ENCODE data around the gene RBM20. TPM values are rescaled to one million over a fixed set of nuclear protein-coding genes. Genes with fewer than 3 reads are reported as not detected.
"Not testable (repeated sequence)": the region's sequence is repeated elsewhere in the genome, so short reads cannot be mapped to it uniquely, and the experiment has no call there.

RBM20 gene
- total RNA-seq, 1 experiment from 2014 or later: 0.11 TPM

DNA sequence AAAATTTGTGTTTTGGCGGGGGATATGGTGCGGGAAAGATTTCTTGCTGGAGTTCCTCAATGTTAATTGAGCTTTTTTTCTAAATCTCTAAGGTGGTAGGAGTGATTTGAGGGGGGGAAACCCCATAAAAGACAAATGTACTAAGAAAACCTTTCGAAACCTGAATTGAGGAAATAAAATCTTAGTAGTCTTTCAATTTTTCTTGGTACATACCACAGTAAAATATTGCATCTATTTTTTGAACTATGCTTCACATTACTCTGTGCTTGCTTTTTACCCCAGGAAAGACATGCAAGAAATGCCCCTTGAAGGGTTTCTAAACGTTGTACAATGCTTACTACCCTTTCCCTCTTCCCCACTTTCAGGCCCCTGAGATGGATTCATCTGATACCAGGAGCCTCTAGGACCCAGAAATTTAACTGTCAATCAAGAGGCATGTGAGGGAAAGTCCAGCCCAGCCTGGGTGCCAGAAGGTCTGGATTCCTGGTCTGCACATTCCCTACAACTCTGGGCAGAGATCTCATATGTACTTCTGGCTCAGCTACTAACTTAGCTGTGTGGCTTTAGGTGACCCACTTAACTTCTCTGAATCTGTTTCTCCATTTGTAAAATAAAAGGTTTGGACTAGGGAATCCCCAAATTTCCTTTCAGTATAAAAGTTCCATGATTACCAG is 221.8 kb downstream of the RBM20 start:
- H3K9me3 ChIP-seq (ENCODE audit: insufficient read depth, low read depth): no peaks in the 10 kb centered on the region
- ChIA-PET CTCF (no interaction called here), POLR2A (ENCODE audit: unreplicated experiment) (interaction anchor here (0.7 kb wide), 1 partner anchor 53 kb away, joined by 6 read pairs; no protein-coding TSS in a partner anchor)
- H2AFZ ChIP-seq: no peak overlapping the region
- TF ChIP-seq EZH2 (IDR thresholded peaks at IDR 0.05; ENCODE audit: low read depth): no peak
- TF ChIP-seq, protein P1, sequence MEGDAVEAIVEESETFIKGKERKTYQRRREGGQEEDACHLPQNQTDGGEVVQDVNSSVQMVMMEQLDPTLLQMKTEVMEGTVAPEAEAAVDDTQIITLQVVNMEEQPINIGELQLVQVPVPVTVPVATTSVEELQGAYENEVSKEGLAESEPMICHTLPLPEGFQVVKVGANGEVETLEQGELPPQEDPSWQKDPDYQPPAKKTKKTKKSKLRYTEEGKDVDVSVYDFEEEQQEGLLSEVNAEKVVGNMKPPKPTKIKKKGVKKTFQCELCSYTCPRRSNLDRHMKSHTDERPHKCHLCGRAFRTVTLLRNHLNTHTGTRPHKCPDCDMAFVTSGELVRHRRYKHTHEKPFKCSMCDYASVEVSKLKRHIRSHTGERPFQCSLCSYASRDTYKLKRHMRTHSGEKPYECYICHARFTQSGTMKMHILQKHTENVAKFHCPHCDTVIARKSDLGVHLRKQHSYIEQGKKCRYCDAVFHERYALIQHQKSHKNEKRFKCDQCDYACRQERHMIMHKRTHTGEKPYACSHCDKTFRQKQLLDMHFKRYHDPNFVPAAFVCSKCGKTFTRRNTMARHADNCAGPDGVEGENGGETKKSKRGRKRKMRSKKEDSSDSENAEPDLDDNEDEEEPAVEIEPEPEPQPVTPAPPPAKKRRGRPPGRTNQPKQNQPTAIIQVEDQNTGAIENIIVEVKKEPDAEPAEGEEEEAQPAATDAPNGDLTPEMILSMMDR (conservative IDR thresholded peaks at IDR 0.05): no peak
- no peaks in the 10 kb centered on the region for H3K9me2 ChIP-seq (ENCODE audit: insufficient read depth)
- no peak for DNase-seq
- H3K36me3 ChIP-seq (ENCODE audit: low read depth): no peaks in the 10 kb centered on the region
- intact Hi-C loops (cut with micrococcal nuclease; ENCODE audit: unreplicated experiment): no loop called here
- peaks cover 21% of the 10 kb centered on the region for H3K4me1 ChIP-seq (replicated peaks; ENCODE audit: insufficient read depth)
- H3K79me2 ChIP-seq (ENCODE audit: low read depth): no peaks in the 10 kb centered on the region
- H3K27me3 ChIP-seq (ENCODE audit: insufficient read depth, low read depth): no peaks in the 10 kb centered on the region
- H4K20me1 ChIP-seq (ENCODE audit: insufficient read depth): no peaks in the 10 kb centered on the region
- peaks cover 11% of the 10 kb centered on the region; the same call in 1 of the 2 replicates for H3F3A ChIP-seq (ENCODE audit: insufficient read depth, low read depth)
- H3K27ac ChIP-seq: peak overlapping the region; percentile 65
- BruUV-seq (replicated peaks): no TSS peak
- no peak overlapping the region for H3K4me3 ChIP-seq
- H3K4me2 ChIP-seq: peak overlapping the region; percentile 66

DNA sequence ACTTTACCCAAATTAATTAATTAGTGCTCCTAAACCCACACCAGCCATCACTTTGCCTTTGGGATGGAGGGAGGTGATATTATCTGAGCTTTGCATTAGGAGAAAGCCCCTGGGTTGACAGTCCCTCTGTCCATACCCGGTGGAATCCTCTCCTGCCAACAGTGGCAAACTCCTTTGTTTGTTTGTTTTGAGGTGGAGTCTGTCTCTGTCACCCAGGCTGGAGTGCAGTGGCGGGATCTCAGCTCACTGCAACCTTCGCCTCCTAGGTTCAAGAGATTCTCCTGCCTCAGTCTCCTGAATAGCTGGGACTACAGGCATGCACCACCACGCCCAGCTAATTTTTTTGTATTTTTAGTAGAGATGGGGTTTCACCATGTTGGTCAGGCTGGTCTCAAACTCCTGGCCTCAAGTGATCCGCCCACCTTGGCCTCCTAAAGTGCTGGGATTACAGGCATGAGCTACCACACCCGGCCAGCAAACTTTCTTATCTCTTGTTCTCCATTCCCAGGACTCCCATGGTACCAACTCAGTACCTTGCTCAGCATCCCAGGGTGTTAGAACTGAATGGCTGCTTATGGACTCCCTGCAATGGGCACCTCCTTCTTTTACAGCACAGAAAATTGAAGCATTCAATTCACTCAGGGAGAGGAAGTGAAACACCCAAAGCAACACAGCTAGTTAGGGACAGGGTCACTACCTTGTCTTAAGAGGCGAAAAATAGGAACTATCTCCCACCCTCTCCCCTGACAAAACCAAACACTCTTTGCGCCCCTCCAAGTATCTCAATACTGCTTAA is 223.1 kb downstream of the RBM20 start:
- DNase-seq; H3K27ac ChIP-seq; CTCF ChIA-PET; H3K4me2 ChIP-seq; H3K9me3 ChIP-seq (ENCODE audit: insufficient read depth, low read depth); H3K4me3 ChIP-seq; H2AFZ ChIP-seq; H3K79me2 ChIP-seq (ENCODE audit: low read depth); H3K36me3 ChIP-seq (ENCODE audit: low read depth); H3K27me3 ChIP-seq (ENCODE audit: insufficient read depth, low read depth); BruUV-seq (replicated peaks); H3K9me2 ChIP-seq (ENCODE audit: insufficient read depth); intact Hi-C loops (cut with micrococcal nuclease; ENCODE audit: unreplicated experiment); H4K20me1 ChIP-seq (ENCODE audit: insufficient read depth); POLR2A ChIA-PET (ENCODE audit: unreplicated experiment): not testable (repeated sequence)
- H3F3A ChIP-seq (ENCODE audit: insufficient read depth, low read depth): peaks cover 11% of the 10 kb centered on the region; the same call in 1 of the 2 replicates
- peaks cover 25% of the 10 kb centered on the region for H3K4me1 ChIP-seq (replicated peaks; ENCODE audit: insufficient read depth)

DNA sequence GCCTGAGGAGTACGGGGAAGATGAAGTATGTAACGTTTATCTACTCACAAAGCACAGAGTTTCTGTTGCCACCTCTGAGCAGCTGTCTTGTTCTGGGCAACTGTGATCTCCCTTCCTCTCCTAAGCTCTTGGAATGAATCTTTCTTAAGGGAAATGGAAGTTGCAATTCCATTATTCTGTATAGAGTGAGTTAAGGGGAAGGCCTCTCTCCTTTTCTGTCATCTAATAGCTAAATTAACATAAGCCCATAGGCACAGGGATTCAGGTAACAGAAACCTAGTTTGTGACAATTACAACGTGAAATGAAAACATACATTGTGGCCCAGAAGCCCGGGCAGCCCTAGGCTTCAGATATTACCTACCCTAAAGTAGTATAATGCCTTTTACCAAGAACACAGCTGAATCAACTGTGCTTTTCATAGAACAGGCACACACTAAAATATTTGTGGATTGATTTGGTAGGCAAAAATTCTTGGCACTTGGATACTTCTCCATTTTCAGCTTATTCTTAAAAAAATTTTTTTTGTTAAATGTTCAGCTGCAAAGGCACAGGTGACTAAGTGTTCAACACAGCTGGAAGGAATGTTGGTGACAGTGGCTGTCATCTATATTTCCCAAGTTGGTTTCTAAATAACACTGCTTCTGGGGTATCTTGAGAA is 223.8 kb downstream of the RBM20 start:
- H3K79me2 ChIP-seq (ENCODE audit: low read depth): peaks cover 2% of the 10 kb centered on the region
- H2AFZ ChIP-seq: no peak overlapping the region
- no peaks in the 10 kb centered on the region for H4K20me1 ChIP-seq (ENCODE audit: insufficient read depth)
- H3K4me3 ChIP-seq: no peak overlapping the region
- peaks cover 25% of the 10 kb centered on the region for H3K4me1 ChIP-seq (replicated peaks; ENCODE audit: insufficient read depth)
- peaks cover 11% of the 10 kb centered on the region; the same call in 1 of the 2 replicates for H3F3A ChIP-seq (ENCODE audit: insufficient read depth, low read depth)
- H3K4me2 ChIP-seq: no peak overlapping the region
- CTCF ChIA-PET: no interaction called here
- POLR2A ChIA-PET (ENCODE audit: unreplicated experiment): no interaction called here
- H3K9me2 ChIP-seq (ENCODE audit: insufficient read depth): no peaks in the 10 kb centered on the region
- no peak for DNase-seq
- no peaks in the 10 kb centered on the region for H3K36me3 ChIP-seq (ENCODE audit: low read depth)
- no peak for TF ChIP-seq EZH2 (IDR thresholded peaks at IDR 0.05; ENCODE audit: low read depth)
- no peaks in the 10 kb centered on the region for H3K27me3 ChIP-seq (ENCODE audit: insufficient read depth, low read depth)
- no peak overlapping the region for H3K27ac ChIP-seq
- intact Hi-C loops (cut with micrococcal nuclease; ENCODE audit: unreplicated experiment): no loop called here
- H3K9me3 ChIP-seq (ENCODE audit: insufficient read depth, low read depth): no peaks in the 10 kb centered on the region
- BruUV-seq (replicated peaks): no TSS peak

DNA sequence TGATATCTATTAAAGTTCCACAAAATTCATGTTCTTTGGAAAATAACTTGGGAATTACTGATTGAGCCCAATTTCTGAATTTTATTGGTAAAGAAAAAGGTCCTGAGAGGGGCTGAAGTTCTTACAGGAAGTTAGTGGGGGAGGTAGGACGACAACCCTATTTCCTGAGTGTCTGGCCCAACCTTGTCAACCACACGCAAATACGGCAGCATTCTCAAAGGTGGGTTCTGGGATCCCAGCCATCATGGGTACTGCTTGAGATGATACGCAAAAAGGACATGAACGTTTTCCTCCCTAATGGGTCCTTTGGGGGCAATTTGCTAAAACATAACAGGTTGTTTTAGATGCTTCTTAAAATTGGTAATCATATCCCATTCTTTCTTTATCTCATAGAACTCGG is 224.8 kb downstream of the RBM20 start:
- POLR2A ChIA-PET (ENCODE audit: unreplicated experiment): no interaction called here
- no peak overlapping the region for H2AFZ ChIP-seq
- no peaks in the 10 kb centered on the region for H4K20me1 ChIP-seq (ENCODE audit: insufficient read depth)
- H3K4me1 ChIP-seq (replicated peaks; ENCODE audit: insufficient read depth): peaks cover 34% of the 10 kb centered on the region
- intact Hi-C loops (cut with micrococcal nuclease; ENCODE audit: unreplicated experiment): no loop called here
- no peaks in the 10 kb centered on the region for H3K9me3 ChIP-seq (ENCODE audit: insufficient read depth, low read depth)
- no peak overlapping the region for H3K27ac ChIP-seq
- TF ChIP-seq EZH2 (IDR thresholded peaks at IDR 0.05; ENCODE audit: low read depth): no peak
- TF ChIP-seq, protein P1 (conservative IDR thresholded peaks at IDR 0.05): no peak
- no TSS peak for BruUV-seq (replicated peaks)
- H3K9me2 ChIP-seq (ENCODE audit: insufficient read depth): no peaks in the 10 kb centered on the region
- H3K4me3 ChIP-seq: no peak overlapping the region
- H3K4me2 ChIP-seq: no peak overlapping the region
- peaks cover 11% of the 10 kb centered on the region; the same call in 1 of the 2 replicates for H3F3A ChIP-seq (ENCODE audit: insufficient read depth, low read depth)
- H3K36me3 ChIP-seq (ENCODE audit: low read depth): no peaks in the 10 kb centered on the region
- DNase-seq: no peak
- H3K27me3 ChIP-seq (ENCODE audit: insufficient read depth, low read depth): no peaks in the 10 kb centered on the region
- CTCF ChIA-PET: no interaction called here
- peaks cover 12% of the 10 kb centered on the region for H3K79me2 ChIP-seq (ENCODE audit: low read depth)

All from PC-9 (cell line).